NCI-H2029 (cell line): ENCODE measurements around the gene RPH3AL.

Source experiments
- DNase-seq: peaks from one replicate; lab custom pipeline; 2025; lab: John Stamatoyannopoulos, UW

RPH3AL gene

DNA sequence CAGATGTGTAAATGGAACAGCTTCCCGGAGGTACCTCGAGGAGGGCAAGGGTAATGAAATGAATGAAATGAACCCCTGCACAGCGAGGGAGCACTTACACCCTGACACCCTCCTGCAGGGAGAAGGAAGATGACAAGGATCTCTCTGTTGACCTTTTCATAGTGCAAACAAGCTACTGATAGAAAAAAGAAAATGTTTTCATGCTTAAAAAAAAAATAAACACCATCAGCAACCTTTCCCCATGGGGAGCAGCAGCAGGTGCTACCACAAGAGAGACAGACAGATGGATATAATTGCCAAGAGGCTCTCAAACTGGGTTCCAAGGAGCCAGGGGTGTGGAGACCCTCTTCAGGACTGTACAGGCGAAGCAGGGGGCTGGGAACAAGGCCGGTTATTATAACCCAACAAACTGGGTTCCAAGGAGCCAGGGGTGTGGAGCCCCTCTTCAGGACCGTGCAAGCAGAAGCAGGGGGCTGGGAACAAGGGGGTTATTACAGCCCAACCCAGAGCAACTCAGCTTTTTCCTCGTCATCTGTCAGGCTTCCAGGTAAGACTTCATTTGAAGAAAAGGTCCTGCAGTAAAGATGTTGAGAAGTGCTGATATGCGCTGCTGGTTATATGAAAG, 718 bp upstream of the RPH3AL start:
- DNase-seq: no peak

DNA sequence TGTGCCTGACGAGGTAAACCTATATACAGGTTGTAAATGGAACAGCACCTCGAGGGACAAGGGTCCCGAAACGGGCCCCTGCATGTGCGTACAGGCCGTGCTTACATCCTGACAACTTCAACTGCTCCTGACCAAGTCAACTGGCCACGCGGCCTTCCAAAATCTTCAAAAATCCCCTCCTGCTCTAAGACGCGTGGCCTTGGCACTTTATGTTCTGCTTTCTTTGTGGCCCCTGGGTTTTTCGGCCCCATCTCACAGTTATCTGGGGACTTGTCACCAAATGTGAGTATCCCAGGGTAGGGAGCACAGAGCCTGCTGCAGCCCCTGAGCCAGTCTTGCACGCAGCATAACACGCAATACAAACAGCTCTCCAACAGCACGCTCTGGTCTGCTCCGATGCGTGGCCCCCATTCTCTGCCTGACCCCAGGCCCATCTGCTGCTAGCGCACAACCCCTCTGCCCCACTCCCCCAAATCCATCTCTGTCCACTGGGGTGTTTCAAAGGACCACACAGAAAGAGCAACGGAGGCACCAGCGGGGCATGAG, 659 bp downstream of the RPH3AL start:
- DNase-seq: no peak

DNA sequence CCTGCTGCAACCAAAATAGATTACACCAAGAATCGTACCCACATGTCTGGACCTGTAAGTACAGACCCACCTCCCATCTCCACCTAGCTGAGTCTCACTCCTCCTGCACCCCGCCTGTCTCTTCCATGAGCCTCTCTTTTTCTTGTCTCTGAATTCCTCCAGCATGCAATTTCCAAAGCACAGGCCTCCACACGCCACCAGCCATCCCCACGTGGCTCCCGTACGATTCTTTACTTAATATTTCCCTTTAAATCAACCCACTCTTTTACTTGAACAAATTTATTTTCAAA, 1.2 kb downstream of the RPH3AL start:
- no peak for DNase-seq

DNA sequence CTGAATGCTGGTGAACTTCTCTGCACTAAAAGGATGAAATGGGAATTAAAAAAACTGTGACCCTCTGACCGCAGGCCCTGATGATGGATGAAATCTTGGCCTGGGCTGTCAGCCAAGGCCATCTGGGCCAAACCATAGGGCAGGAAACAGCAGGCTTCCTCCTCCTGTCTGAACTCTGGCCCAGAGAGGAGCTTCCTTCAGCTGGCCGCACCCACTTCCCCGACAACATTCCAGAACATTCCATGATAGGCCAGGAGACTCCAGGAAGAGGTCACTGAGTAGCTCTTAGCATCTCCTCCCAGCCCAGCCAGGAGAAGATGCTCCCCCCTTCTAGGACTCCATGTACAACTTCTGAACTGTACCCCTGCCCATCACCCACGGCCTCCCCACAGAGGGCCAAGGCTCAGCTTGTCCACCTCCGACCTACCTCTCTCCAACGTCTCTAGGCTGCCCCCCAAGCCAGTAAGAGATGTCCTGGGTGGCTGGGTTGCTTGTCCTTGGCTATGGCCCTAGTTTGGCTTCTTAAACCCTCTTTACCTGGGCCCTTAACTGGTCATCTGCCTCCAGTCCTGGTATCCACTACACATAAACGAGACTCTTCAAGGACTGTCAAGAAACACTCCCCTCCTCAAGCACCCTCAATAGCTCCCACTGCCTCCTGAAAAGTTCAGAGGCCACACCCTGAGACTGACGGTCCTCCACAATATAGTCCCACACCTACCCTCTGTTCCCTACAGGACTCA, 1.7 kb downstream of the RPH3AL start:
- DNase-seq: no peak

DNA sequence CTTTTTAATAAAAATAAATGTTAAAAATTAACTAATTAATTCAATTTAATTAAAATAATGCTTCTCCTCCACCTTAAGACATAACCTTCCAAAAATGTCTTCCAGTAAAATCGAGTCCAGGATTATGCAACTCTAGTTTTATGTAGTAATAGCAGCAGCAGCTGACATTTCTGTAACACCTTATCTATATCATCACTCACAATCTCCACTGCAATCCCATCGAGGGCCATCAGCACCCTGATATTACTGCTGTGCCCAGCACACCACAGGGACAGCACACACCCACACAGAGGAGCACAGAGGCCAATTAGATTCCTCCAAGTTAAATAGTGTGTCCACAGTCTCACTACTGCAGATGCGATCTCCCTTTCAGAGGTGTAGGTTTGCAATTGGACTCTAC, 2.9 kb downstream of the RPH3AL start:
- no peak for DNase-seq

DNA sequence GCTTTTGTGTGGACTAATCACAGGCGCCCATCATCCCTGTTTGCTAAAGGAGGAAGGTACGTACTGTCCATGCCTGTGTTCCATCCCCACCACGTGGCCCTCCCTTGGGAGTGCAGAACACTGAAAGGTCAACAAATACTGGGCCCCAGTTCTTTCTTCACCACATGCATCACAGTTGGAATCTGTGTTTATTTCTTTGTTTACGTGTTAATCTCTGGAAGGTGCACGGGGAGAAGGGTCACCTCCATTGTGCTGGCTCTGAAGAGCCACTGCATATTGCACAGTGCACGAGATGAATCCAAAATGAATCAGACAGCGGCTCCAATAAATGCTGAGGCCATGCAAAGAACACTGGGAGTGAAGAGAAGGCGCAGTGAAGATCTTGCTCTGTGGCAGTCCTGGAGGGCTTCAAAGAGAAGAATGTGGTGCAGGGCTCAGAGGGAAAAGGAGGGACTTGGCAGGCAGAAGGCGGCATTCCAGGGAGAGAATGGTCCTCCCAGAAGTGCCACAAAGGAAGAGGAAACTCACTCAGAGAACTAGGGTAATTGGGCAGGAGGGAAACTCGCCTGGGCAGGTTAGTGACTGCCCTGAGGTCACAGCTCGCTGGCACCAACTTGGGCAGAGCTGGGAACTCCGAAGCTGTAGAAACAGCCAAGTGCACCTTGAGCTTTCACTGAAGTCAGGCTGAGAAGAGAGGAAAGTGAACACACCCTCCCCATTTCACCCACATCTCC, 3.7 kb downstream of the RPH3AL start:
- no peak for DNase-seq

DNA sequence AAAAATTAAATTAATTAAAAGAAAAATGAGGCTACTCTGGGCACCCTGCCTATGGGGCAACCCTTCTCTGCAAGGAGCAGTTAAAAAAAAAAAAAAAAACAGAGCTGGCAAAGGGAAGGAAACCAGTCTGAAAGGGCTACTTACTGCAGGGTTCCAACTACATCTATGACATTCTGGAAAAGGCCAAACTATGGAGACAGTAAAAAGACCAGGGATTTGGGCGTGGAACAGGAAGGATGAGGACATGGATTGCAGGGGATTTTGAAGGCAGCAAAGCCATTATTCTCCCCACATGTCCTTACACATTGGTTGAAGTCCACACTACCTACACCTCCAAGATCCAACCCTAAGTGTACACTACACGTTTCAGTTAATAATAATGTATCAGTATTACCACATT, 4.6 kb downstream of the RPH3AL start:
- DNase-seq: no peak

DNA sequence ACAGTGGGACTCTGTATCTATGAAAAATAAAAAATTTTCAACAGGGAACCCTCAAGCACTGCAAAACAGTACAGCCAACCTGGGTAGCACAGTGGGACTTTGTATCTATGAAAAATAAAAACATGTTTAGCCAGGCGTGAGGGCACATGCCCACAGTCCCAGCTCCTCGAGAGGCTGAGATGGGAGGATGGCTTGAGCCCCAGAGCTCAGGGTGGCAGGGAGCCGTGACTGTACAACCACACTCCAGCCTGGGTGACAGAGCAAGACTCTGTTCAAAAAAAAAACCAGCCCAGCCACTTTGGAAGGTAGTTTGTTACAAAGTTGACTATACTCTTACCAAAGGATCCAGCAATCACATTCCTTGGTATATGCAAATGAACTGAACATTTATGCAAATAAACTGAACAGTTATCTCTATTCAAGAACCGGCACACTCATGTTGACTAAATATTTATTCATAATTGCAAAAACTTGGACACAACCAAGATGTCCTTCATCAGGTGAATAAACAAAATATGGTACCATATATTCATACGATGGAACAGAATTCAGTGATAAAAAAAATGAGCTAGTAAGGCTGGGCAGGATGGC, 5.2 kb downstream of the RPH3AL start:
- DNase-seq: no peak

DNA sequence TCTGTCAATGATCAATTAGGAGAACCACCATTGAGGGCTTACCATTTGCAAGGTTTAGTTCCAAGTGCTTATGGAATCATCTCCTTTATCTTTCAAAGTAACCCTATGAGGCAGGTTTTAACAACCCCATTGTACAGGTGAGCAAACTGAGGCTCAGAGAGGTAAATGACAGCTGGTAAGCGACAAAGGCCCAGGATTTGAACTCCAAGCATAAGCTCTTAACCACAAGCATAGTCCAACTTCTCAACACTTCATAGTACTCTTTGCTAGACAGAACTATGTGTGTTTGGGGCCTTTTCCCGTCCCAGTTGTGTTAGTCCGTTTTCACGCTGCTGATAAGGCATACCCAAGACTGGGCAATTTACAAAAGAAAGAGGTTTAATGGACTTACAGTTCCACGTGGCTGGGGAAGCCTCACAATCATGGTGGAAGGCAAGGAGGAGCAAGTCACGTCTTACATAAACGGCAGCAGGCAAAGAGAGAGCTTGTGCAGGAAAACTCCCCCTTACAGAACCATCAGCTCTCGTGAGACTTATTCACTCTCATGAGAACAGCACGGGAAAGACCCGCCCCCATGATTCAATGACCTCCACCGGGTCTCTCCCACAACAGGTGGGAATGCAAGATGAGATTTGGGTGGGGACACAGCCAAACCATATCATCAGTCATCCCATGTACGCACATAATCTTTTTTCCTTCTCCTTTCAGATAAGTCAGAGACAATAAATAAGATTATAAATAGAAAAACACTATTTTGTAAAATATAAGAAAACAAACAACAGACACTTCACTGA, 6.4 kb downstream of the RPH3AL start:
- no peak for DNase-seq

DNA sequence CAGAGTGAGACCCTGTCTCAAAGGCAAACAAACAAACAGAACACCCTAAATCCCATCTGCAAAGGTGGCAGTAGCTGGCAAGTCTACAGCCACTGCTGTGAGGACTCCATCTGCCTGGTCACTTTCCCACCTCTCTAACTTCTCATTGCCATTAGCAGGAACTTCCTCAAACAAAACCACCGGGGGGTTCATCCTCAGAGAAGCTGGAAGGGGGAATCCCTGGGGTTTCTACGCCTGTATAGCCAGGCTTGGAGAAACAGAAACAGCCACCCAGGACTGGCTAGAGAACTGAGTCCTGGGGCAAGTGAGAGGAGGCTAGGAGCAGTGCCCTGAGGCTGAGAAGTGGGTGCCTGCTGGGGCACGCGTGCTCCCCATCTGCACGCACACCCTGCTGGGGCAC, 7.3 kb downstream of the RPH3AL start:
- no peak for DNase-seq

DNA sequence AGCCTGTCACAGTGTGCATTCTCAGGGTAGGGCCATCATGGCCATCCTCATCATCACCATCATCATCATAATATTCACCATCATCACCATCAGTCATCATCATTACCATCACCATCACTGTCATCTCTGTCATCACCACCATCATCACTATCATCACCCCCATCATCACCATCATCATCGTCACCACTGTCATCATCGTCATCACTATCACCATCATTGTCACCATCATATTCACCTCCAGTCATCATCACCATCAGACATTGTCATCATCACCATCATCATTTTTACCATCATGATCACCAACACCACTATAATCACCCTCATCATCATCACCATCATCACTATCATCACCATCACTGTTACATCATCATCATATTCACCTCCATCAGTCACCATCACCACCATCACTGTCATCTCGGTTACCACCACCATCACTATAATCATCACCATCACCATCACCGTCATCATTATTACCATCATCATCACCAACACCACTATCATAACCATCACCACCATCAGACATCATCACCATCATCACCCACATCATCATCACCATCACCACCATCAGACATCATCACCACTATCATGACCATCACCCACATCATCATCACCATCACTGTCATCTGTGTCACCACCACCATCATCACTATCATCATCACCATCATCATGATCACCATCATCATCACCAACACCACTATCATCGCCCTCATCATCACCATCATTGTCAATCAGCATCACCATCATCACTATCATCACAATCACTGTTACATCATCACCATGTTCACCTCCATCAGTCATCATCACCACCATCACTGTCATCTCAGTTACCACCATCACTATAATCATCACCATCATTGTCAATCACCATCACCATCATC, 8.5 kb downstream of the RPH3AL start:
- no peak for DNase-seq

DNA sequence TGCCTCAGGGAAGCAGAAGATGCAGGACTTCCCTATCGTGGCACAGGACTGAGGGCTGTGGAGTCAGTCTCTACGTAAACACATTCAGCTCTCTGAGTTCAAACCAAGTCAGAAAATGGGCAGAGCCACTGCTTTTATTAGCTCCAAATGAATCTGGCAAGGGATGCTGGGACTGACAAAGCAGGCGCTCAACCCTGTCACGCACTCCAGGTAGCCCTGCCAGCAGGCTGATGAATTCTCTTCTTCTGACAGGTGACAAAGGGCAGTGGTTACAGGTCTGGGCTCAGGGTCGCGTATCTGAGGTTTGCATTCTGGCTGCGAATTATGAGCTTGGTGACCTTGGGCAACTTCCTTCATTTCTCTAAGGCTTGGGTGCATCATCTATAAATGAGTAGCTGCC, 9.4 kb downstream of the RPH3AL start:
- DNase-seq: no peak

DNA sequence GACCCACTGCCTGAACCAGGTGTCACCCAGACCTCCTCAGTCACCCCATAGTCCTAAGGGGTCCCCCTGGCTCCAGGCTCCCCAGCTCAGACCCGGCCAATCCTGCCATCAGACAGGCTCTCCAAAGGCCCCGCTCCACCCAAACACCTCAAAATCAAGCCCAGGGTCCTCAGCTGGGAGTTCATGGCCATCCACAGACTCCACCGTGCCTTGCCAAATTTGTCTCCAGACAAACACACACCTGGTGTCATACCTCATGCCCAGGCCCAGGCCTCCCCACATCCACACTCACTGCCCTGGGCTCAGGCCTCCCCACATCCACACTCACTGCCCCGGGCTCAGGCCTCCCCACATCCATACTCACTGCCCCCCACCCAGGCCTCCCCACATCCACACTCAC, 12.5 kb downstream of the RPH3AL start:
- DNase-seq: no peak

DNA sequence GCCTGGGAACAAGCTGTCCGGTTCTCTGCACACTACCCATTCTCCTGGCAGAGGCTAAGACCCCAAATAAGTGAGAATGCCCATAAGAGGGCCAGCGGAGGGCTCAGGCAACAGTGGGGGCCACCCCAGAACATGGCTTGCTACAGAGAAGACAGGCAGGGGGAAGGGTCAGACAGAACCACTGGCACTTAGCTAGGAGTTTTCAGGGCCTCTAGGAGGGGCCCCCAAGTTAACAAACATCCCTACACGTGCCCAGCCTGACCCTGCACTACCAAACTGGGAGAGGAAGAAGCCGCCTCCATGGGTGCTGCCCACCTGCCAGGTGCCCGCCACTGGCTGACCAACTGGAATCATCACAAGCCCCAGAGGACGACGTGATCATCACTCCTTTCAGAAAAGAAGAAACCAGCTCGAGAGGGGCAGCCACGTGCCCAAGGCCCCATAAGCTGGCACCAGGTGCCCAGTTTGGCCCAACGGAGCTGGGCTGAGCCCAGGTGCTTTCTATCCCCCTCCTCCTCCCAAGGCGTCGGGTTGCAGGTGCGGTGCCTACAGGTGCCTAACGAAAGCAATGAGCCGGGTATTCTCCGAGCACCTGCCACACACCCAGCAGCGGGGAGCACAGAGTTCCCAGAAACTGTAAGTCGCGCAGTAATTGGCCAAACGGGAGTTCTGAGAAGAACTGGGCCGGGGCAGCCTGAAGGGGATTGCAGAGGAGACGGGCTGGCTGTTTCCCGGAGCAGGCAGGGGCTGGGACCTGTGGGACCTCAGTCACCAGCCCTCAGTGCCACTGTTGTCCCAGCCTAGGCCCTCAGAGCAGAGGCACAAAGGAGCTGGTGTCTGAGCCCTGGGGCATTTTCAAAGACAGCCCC, 13.2 kb downstream of the RPH3AL start:
- DNase-seq: peak; percentile 78

DNA sequence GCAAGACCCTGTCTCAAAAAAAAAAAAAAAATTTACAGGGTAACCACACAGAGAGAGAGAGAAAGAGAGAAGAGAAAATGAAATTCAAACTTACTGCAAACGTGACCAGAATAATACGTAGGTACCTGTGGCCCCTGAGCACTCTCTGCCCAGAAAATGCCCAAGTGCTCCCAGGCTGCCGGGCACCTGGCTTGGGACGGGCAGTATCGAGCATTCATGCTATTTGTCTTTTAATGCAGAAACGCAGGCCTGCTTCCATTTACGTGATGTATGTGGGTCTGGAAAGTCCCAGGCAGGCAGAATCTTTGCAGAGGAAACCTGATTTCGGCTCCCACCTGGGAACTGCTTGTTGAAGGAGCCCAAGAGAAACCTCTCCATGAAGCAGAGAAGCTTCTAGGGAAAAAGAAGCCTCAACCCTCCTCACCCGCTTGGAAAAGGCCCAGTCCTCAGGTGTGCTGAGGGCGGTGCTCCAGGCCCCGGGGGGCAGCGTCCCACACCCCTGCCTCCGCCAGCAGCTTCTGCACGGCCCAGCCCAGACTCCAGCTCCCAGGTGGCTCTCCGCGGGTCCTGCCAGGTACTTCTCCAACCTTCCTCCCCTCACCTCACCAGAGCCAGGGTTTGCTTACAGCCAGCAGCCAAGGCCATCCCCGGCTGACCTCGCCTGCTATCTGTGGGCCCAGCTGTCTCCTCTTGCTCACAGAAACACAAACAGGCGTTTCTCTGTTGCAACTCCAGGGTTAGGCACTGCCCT, 14.0 kb downstream of the RPH3AL start:
- DNase-seq: peak; percentile 32

DNA sequence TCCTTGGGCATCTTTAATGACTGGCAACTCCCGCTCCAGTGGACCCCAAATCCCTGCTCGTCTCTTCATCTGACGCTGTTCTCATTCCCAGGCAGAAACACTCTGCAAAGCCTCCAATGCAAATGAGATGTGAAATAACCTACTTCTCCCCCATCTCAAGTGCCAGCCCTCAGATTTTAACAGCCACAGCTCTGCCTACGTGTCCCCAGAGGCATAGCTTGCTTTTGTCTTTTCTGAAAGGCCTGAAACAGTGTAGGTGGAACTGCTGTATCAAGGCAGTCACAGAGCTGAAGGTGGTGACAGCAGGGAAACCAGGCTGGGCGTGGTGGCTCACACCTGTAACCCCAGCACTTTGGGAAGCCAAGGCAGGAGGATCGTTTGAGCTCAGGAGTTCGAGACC, 14.7 kb downstream of the RPH3AL start:
- DNase-seq: no peak

DNA sequence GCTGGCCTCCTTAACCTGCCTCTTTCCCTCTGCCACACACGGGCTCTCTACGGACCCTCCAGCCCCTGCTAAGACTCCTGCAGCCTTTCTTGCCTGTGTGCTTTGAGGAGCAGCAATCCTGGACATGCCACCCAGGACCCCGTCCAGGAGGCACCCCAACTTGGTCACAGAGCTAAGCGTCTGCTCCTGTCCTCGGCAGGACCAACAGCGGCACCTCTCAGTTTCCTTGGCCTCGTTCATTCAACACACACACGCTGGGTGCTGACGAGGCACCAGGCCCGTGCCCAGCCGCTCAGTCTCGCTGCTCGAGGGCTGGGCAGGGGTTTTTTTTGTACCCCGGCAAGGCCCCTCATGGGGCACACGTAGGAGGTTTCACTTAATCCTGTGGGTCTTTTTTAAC, 15.2 kb downstream of the RPH3AL start:
- no peak for DNase-seq

DNA sequence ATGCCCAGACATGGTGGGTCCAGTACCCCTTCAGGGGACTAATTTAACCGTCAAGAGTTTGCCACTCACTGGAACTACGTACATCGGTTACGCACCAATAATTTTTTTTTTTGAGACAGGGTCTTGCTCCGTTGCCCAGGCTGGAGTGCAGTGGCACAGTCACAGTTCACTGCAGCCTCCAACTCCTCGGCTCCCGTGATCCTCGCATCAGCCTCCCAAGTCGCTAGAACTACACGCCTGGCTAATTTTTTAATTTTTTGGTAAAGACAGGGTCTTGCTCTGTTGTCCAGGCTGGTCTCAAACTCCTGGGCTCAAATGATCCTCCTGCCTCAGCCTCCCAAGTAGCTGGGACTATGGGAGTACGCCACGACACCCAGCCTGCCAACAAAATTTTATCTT, 15.6 kb downstream of the RPH3AL start:
- no peak for DNase-seq
